Colonic mucosa (tissue), 4 donors: ENCODE results near the gene AMN. TPM values are rescaled to one million over a fixed set of nuclear protein-coding genes. Genes with fewer than 3 reads are reported as not detected.

Source experiments
- DNase-seq: peaks from one replicate; pipeline ENCODE4 v3.0.0-alpha.2; 2020
- H3K27ac ChIP-seq: fragments of 200-600 bp; one replicate; pipeline ENCODE4 v1.8.0; 2021
- H3K27me3 ChIP-seq: fragments of 200-600 bp; one replicate; pipeline ENCODE4 v1.8.0; 2021
- H3K36me3 ChIP-seq: fragments of 200-600 bp; one replicate; pipeline ENCODE4 v1.8.0; 2021
- H3K4me1 ChIP-seq: fragments of 200-600 bp; one replicate; pipeline ENCODE4 v1.8.0; 2021; ENCODE audit warnings: mild to moderate bottlenecking
- H3K4me3 ChIP-seq: fragments of 200-600 bp; one replicate; pipeline ENCODE4 v1.8.0; 2021
- H3K9ac ChIP-seq, 2 donors: one replicate each; pipeline ENCODE4 v1.7.0; 2013; ENCODE audit warnings: control low read depth in 2 of 2, low read depth in 2 of 2, low read length in 2 of 2
- H3K9me3 ChIP-seq: fragments of 200-600 bp; one replicate; pipeline ENCODE4 v1.8.0; 2021
- CTCF ChIP-seq: fragments of 200-600 bp; IDR thresholded peaks from one replicate; pipeline ENCODE4 v1.8.0; 2022; ENCODE audit warnings: antibody characterized with exemption, mild to moderate bottlenecking
- intact Hi-C: fragments of 100-400 bp; cut with DNase I; formaldehyde crosslinking; loops from one replicate; pipeline ENCODE4 v1.14.1; 2022
- total RNA-seq, 2 donors: library from RNA; stranded (reverse); fragmentation: NEBNext Ultra II Directional in 1 of 2; extraction: Animal tissue kit (Norgen Biotek cat#: 25700) in 1 of 2; gene quantifications; one replicate each; pipeline ENCODE4 v1.2.1, GENCODE V29; 2021
- donor health status: healthy.
- donor health status: DM: no; HTN: no; CAD: no.
- donor health status: DM: no; HTN: no; CAD: no.

AMN gene
- total RNA-seq, 2 donors from 2014 or later: 186 to 239 TPM

- intact Hi-C loops: no loop called here
- Histone ChIP-seq H3K36me3 (no peaks in the 10 kb centered on the region), H3K27me3 (peaks cover 16% of the 10 kb centered on the region), H3K4me1 (peaks cover 14% of the 10 kb centered on the region), H3K4me3 (peak overlapping the region; percentile 60), H3K9me3 (no peaks in the 10 kb centered on the region), H3K27ac (peak overlapping the region; percentile 95), H3K9ac (peak overlapping the region; percentile 89 to 91)
- TF ChIP-seq CTCF: no peak
- no peak for DNase-seq
Observed at GRCh38 chr14:102929241-102930137, 7.0 kb downstream of the AMN start.

DNA sequence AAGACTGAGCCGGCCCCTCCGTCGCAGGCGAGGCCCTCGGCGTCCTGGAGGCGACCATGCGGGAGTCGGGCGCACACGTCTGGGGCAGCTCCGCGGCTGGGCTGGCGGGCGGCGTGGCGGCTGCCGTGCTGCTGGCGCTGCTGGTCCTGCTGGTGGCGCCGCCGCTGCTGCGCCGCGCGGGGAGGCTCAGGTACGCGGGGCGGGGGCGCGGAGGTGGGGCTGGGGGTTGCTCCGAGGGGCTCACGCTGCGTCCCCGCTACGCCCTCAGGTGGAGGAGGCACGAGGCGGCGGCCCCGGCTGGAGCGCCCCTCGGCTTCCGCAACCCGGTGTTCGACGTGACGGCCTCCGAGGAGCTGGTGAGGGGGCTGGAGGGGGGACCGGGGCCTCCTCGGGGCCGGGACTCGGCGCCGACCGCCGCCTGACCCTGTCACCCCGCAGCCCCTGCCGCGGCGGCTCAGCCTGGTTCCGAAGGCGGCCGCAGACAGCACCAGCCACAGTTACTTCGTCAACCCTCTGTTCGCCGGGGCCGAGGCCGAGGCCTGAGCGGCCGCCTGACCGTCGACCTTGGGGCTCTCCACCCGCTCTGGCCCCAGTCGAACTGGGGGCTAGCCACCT is 7.8 kb downstream of the AMN start:
- H3K4me3 ChIP-seq: peak overlapping the region; percentile 60
- H3K27ac ChIP-seq: peak overlapping the region; percentile 95
- peak overlapping the region in 1 of 2 donors; percentile 89 for H3K9ac ChIP-seq
- peaks cover 16% of the 10 kb centered on the region for H3K27me3 ChIP-seq
- no peak for TF ChIP-seq CTCF
- no peaks in the 10 kb centered on the region for H3K36me3 ChIP-seq
- H3K9me3 ChIP-seq: no peaks in the 10 kb centered on the region
- no peak for DNase-seq
- peaks cover 14% of the 10 kb centered on the region for H3K4me1 ChIP-seq
- intact Hi-C loops: no loop called here

GRCh38 chr14:102930753-102931579 is 8.5 kb downstream of the AMN start:
- H3K4me1 ChIP-seq: peaks cover 14% of the 10 kb centered on the region
- peak overlapping the region; percentile 60 for H3K4me3 ChIP-seq
- peak overlapping the region; percentile 12 to 66 for H3K9ac ChIP-seq
- peaks cover 16% of the 10 kb centered on the region for H3K27me3 ChIP-seq
- intact Hi-C loops: no loop called here
- peak; percentile 59 for DNase-seq
- H3K9me3 ChIP-seq: no peaks in the 10 kb centered on the region
- no peak for TF ChIP-seq CTCF
- peak overlapping the region; percentile 95 for H3K27ac ChIP-seq
- no peaks in the 10 kb centered on the region for H3K36me3 ChIP-seq

DNA sequence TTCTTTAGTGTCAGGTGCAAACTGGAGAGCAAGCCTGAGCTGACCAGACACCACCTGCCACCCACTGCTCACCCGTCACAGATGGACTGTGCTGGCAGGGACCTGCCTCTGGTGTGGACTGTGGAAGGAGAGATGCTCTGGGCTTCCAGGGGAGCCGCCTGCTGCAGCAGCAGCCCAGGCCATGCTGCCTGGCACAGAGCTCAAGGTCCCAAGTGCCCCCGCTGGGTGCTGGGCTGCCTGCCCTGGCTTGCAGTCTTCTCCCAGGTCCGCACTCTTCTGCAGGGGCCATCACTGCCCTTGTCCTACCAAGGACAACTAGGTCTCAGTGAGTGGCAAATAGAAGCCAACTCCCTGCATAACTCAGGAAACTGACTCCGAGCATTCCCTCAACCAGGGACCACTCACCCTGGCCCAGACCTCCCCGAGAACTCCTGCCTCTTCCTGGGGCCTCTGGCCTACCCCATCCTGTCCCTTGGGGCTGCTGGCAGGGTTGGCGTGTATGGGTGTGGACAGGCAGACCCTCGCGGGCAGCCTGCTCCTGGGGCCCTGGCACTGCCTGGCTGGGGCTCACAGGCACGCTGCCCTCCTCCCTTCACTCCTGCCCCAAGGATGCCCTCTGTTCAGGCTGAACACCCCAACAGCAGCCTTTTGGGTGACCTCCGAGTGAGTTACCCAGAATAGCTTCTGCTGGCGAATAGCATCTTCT is 9.3 kb downstream of the AMN start:
- Histone ChIP-seq H3K36me3 (no peaks in the 10 kb centered on the region), H3K9ac (no peak overlapping the region), H3K27me3 (peaks cover 16% of the 10 kb centered on the region), H3K9me3 (no peaks in the 10 kb centered on the region), H3K4me3 (no peak overlapping the region), H3K4me1 (peaks cover 14% of the 10 kb centered on the region), H3K27ac (no peak overlapping the region)
- TF ChIP-seq CTCF: no peak
- intact Hi-C loops: no loop called here
- no peak for DNase-seq
